Activated CD4-positive, alpha-beta memory T cell treated with anti-CD3 and anti-CD28 coated beads, Interleukin-2, amount 10 ng/mL, durations not matched to agents 7 days and 5 days (primary cell): ENCODE results near the gene APOE. TPM values are rescaled to one million over a fixed set of nuclear protein-coding genes. Genes with fewer than 3 reads are reported as not detected.
"Not testable (repeated sequence)": the region's sequence is repeated elsewhere in the genome, so short reads cannot be mapped to it uniquely, and the experiment has no call there.

Experiments
- CTCF ChIA-PET: fragments of 350-600 bp; sonication (Branson Sonifier 250); formaldehyde crosslinking; loops from one replicate; lab custom pipeline; 2021; ENCODE audit warnings: antibody characterized with exemption, inconsistent platforms; lab: Charles Lee
- POLR2A ChIA-PET: fragments of 350-600 bp; sonication (Branson Sonifier 250); formaldehyde crosslinking; loops from one replicate; lab custom pipeline; 2021; ENCODE audit warnings: antibody characterized with exemption; lab: Charles Lee
- DNase-seq: peaks from one replicate; pipeline ENCODE4 v3.0.0-alpha.2; 2020
- H3K27ac Mint-ChIP-seq: one replicate; pipeline ENCODE4 v1.8.0; 2021; ENCODE audit warnings: mild to moderate bottlenecking, mixed read lengths
- H3K27me3 Mint-ChIP-seq: one replicate; pipeline ENCODE4 v1.8.0; 2021; ENCODE audit warnings: mixed read lengths
- H3K36me3 Mint-ChIP-seq: one replicate; pipeline ENCODE4 v1.8.0; 2021; ENCODE audit warnings: low read depth, mixed read lengths
- H3K4me1 Mint-ChIP-seq: one replicate; pipeline ENCODE4 v1.8.0; 2021; ENCODE audit warnings: mixed read lengths
- H3K4me3 Mint-ChIP-seq: one replicate; pipeline ENCODE4 v1.8.0; 2021; ENCODE audit warnings: mild to moderate bottlenecking, mixed read lengths
- H3K9me3 Mint-ChIP-seq: one replicate; pipeline ENCODE4 v1.8.0; 2021; ENCODE audit warnings: mixed read lengths
- total RNA-seq, 2 experiments: library from RNA; stranded (reverse); gene quantifications; one replicate each; pipeline ENCODE4 v1.2.3, GENCODE V29; 2021

Gene APOE
- total RNA-seq, 2 experiments from 2014 or later: not detected

DNA sequence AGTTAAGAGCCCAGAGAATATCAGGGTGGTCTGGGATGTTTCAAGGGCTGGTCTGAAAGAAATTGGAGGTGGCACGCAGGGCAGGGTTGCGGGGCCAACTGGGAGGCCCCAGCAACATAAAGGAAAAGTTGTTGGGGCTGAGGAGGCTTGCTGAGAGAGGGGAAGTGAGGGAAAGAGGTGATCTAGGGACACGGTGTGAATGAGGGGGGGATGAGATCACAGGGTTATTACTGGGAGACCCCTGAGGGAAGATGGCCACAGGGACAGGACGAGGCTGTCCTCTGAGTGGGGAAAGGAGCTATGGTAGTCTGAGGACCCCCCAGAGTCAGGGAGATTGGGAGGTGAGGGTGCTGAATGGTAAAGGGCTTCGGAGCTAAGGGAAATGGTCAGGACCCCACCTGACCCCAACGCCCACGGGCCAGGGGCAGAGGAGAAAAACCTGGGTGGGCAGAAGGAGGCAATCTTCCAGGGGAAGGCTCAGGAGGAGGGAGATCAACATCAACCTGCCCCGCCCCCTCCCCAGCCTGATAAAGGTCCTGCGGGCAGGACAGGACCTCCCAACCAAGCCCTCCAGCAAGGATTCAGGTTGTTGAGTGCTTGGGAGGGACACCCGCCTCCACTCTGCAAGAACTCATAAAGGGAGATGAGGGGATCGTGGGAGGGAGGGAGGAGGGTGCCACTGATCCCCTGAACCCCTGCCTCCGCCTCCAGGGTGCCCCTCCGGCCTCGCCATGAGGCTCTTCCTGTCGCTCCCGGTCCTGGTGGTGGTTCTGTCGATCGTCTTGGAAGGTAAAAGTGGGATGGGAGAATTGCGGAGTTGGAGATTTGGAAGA is 20.9 kb downstream of the APOE start:
- H3K4me1 Mint-ChIP-seq, CTCF ChIA-PET, H3K4me3 Mint-ChIP-seq, H3K36me3 Mint-ChIP-seq, H3K9me3 Mint-ChIP-seq, POLR2A ChIA-PET, DNase-seq, H3K27ac Mint-ChIP-seq: not testable (repeated sequence)
- peaks cover 19% of the 10 kb centered on the region for H3K27me3 Mint-ChIP-seq

- no peaks in the 10 kb centered on the region for H3K9me3 Mint-ChIP-seq
- H3K36me3 Mint-ChIP-seq: no peaks in the 10 kb centered on the region
- POLR2A ChIA-PET: no interaction called here
- peaks cover 19% of the 10 kb centered on the region for H3K27me3 Mint-ChIP-seq
- DNase-seq: no peak
- H3K4me3 Mint-ChIP-seq: no peak overlapping the region
- H3K4me1 Mint-ChIP-seq: peaks cover 4% of the 10 kb centered on the region
- CTCF ChIA-PET: no interaction called here
- no peak overlapping the region for H3K27ac Mint-ChIP-seq
These were observed 22.1 kb downstream of the APOE start for GRCh38 chr19:44927746-44928145.

DNA sequence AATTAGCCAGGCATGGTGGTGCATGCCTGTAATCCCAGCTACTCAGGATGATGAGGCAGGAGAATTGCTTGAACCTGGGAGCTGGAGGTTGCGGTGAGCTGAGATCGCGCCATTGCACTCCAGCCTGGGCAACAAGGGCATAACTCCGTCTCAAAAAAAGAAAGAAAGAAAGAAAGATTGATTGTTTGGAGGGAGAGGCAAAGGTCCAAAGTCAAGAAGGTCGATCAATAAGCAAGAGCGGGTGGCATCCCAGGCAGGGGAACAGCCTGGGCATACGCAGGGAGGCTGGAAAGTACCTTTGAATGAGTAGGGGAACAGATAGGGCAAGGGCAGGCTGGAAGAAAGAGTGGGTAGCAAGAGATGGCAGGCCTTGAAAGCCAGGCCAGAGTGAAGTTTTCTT is 24.5 kb downstream of the APOE start:
- peaks cover 21% of the 10 kb centered on the region for H3K27me3 Mint-ChIP-seq
- H3K27ac Mint-ChIP-seq: no peak overlapping the region
- H3K36me3 Mint-ChIP-seq: no peaks in the 10 kb centered on the region
- no peak overlapping the region for H3K4me3 Mint-ChIP-seq
- H3K4me1 Mint-ChIP-seq: peaks cover 4% of the 10 kb centered on the region
- POLR2A ChIA-PET: no interaction called here
- no peaks in the 10 kb centered on the region for H3K9me3 Mint-ChIP-seq
- CTCF ChIA-PET: no interaction called here
- DNase-seq: no peak

DNA sequence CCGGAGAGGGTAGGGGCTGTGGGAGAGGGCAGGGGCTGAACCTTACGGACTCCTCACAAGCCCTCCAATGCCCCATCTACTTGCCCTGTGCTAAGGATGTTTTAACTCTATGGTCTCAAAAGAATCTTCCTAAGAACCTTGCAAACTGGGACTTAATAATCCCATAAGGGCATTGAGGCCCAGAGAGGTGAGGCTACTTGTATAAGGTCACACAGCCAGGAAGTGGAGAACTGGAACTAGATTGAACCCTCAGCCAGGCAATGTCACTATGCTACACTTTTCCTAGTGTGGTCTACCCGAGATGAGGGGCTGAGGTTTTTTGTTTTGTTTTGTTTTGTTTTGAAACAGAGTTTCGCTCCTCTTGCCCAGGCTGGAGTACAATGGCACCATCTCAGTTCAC is 25.9 kb downstream of the APOE start:
- H3K27ac Mint-ChIP-seq: no peak overlapping the region
- H3K4me1 Mint-ChIP-seq: peaks cover 4% of the 10 kb centered on the region
- ChIA-PET CTCF (no interaction called here), POLR2A (no interaction called here)
- no peaks in the 10 kb centered on the region for H3K36me3 Mint-ChIP-seq
- H3K27me3 Mint-ChIP-seq: peaks cover 9% of the 10 kb centered on the region
- no peak overlapping the region for H3K4me3 Mint-ChIP-seq
- no peak for DNase-seq
- no peaks in the 10 kb centered on the region for H3K9me3 Mint-ChIP-seq

DNA sequence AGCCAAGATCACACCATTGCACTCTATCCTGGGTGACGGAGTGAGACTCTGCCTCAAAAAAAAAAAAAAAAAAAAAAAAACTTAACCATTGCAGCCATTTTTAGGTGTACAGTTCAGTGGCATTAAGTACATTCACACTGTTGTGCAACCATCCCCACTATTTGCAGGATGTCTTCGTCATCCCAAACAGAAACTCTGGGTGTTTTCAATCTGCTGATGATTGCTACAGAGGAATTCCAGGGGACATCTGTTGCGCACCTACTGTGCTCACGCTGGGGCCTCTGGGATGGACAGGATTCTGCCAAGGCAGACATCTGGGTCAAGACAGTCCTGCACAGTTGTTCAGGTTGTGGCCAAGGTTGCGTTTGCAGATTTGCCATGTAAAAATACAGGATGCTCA is 34.1 kb downstream of the APOE start:
- no peaks in the 10 kb centered on the region for H3K9me3 Mint-ChIP-seq
- H3K27me3 Mint-ChIP-seq: peaks cover 2% of the 10 kb centered on the region
- H3K27ac Mint-ChIP-seq: no peak overlapping the region
- DNase-seq: no peak
- CTCF ChIA-PET: interaction anchor here (1.0 kb wide), 1 partner anchor 12 kb away, joined by 3 read pairs; no protein-coding TSS in a partner anchor
- H3K36me3 Mint-ChIP-seq: no peaks in the 10 kb centered on the region
- POLR2A ChIA-PET: no interaction called here
- H3K4me3 Mint-ChIP-seq: no peak overlapping the region
- no peaks in the 10 kb centered on the region for H3K4me1 Mint-ChIP-seq

DNA sequence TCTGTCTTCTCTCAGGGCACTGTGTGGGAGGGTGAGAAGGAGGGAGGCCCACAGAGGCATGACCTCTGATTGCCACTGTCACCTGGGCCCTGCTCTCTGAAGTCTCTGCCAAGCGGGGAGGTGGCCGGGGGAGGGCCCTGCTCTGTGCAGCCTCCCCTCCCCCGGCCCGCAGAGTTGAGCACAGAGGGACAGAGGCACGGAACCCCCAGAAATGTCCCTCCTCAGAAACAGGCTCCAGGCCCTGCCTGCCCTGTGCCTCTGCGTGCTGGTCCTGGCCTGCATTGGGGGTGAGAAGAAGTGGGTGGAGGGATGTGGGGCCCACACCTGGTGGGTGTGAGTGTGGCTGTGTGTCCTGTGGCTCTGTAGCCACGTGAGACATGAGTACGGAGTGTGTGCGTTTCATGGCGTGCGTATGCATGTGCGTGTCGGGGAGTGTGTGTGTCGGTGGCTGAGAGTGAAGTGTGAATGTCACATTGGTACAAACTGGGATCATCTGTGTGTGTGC is 36.5 kb downstream of the APOE start, which contains the start of gene APOC4:
Gene APOC4, plus strand, starts transcription at position 171 of the 505 bp plus-strand sequence. Its CDS starts 41 bp downstream, at position 212.
- CTCF ChIA-PET: no interaction called here
- no peak for DNase-seq
- no peak within 1 kb of the TSS for H3K4me3 Mint-ChIP-seq
- H3K9me3 Mint-ChIP-seq: no peaks in the 10 kb centered on the region
- H3K36me3 Mint-ChIP-seq: no peaks in the 10 kb centered on the region
- no peaks in the 10 kb centered on the region for H3K27me3 Mint-ChIP-seq
- peaks cover 2% of the 10 kb centered on the region for H3K4me1 Mint-ChIP-seq
- POLR2A ChIA-PET: no interaction called here
- H3K27ac Mint-ChIP-seq: no peak within 1 kb of the TSS

DNA sequence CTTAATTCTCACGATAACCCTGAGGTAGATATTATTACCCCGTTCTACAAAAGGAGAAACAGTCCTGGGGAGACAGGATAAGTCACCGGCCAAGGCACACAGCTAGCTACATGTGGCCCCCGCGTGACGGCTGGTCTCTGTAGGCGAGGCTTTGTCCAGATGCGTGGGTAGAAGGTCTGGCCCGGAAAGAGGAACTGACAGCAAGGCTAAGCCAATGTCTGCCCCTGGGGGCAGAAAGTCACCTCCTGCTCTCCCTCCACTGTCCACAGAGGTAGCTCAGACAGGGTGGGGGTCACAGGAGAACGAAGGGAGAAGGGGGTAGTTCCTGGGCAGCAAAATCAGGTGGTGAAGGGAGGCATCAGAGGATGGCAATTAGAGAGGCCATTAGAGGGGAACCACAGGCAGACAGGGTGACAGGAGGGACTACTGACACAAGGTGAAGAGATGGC is 38.2 kb downstream of the APOE start:
- no peak overlapping the region for H3K27ac Mint-ChIP-seq
- no peak for DNase-seq
- peaks cover 2% of the 10 kb centered on the region for H3K4me1 Mint-ChIP-seq
- H3K9me3 Mint-ChIP-seq: no peaks in the 10 kb centered on the region
- H3K4me3 Mint-ChIP-seq: no peak overlapping the region
- no peaks in the 10 kb centered on the region for H3K27me3 Mint-ChIP-seq
- no peaks in the 10 kb centered on the region for H3K36me3 Mint-ChIP-seq
- ChIA-PET CTCF (no interaction called here), POLR2A (no interaction called here)

DNA sequence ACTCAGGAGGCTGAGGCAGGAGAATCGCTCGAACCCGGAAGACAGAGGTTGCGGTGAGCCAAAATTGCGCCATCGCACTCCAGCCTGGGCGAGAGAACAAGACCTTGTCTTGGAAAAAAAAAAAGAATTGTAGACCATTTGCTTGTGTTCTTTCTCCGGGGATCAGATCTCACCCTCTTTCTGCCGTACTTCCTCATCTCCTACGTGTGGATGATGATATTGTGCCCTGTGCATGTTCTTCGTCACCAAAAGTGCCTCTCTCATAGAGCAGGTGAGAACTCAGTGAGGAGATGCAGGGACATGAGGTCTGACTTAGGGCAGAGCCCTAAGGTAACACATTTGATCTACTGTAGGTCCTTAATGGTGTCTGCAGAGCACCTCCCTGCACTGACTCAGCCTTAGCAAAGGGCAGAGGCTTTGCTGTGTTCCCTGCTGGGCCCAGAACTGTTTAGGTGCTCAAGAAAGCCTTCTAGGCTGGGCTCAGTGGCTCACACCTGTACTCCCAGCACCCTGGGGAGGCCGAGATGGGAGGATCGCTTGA is 41.5 kb downstream of the APOE start:
- peaks cover 3% of the 10 kb centered on the region for H3K4me1 Mint-ChIP-seq
- no peak overlapping the region for H3K27ac Mint-ChIP-seq
- H3K4me3 Mint-ChIP-seq: no peak overlapping the region
- H3K9me3 Mint-ChIP-seq: no peaks in the 10 kb centered on the region
- no peak for DNase-seq
- H3K36me3 Mint-ChIP-seq: peaks cover 2% of the 10 kb centered on the region
- H3K27me3 Mint-ChIP-seq: no peaks in the 10 kb centered on the region
- CTCF ChIA-PET: no interaction called here
- POLR2A ChIA-PET: interaction anchor here (1.4 kb wide), 1 partner anchor 43 kb away, joined by 3 read pairs; no protein-coding TSS in a partner anchor

- no peak for DNase-seq
- POLR2A ChIA-PET: interaction anchor here (1.4 kb wide), 1 partner anchor 44 kb away, joined by 3 read pairs; no protein-coding TSS in a partner anchor
- H3K9me3 Mint-ChIP-seq: no peaks in the 10 kb centered on the region
- peaks cover 3% of the 10 kb centered on the region for H3K4me1 Mint-ChIP-seq
- peaks cover 2% of the 10 kb centered on the region for H3K36me3 Mint-ChIP-seq
- H3K27me3 Mint-ChIP-seq: no peaks in the 10 kb centered on the region
- H3K27ac Mint-ChIP-seq: no peak overlapping the region
- CTCF ChIA-PET: interaction anchor here (1.0 kb wide), 1 partner anchor 10 kb away, joined by 3 read pairs; no protein-coding TSS in a partner anchor
- no peak overlapping the region for H3K4me3 Mint-ChIP-seq
These were observed 42.6 kb downstream of the APOE start for GRCh38 chr19:44948237-44948636.

DNA sequence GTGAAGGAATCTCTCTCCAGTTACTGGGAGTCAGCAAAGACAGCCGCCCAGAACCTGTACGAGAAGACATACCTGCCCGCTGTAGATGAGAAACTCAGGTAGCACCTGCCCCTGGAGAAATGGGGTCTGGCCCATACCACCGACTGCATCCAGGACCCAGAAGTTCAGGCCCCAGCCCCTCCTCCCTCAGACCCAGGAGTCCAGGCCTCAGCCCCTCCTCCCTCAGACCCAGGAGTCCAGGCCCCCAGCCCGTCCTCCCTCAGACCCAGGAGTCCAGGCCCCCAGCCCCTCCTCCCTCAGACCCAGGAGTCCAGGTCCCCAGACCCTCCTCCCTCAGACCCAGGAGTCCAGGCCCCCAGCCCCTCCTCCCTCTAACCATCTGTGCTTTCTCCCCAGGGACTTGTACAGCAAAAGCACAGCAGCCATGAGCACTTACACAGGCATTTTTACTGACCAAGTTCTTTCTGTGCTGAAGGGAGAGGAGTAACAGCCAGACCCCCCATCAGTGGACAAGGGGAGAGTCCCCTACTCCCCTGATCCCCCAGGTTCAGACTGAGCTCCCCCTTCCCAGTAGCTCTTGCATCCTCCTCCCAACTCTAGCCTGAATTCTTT is 43.3 kb downstream of the APOE start:
- Mint-ChIP-seq H3K36me3 (peaks cover 2% of the 10 kb centered on the region), H3K27ac (no peak overlapping the region), H3K4me3 (no peak overlapping the region), H3K27me3 (no peaks in the 10 kb centered on the region), H3K9me3 (no peaks in the 10 kb centered on the region), H3K4me1 (peaks cover 8% of the 10 kb centered on the region)
- DNase-seq: no peak
- POLR2A ChIA-PET: interaction anchor here (1.4 kb wide), 1 partner anchor 45 kb away, joined by 3 read pairs; no protein-coding TSS in a partner anchor
- CTCF ChIA-PET: interaction anchor here (1.0 kb wide), 1 partner anchor 9 kb away, joined by 3 read pairs; no protein-coding TSS in a partner anchor

DNA sequence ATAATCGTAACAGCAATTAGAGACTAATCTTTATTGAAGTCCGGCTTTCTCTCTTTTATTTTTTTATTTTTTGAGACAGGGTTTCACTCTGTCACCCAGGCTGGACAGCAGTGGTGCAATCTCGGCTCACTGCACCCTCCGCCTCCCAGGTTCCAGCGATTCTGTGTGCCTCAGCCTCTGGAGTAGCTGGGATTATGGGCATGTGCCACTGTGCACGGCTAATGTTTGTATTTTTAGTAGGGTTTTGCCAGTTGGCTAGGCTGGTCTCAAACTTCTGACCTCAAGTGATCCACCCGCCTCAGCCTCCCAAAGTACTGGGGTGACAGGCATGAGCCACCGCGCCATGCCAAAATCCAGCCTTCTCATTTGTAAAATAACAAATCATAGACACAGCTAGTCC is 44.0 kb downstream of the APOE start:
- no peak overlapping the region for H3K4me3 Mint-ChIP-seq
- no peaks in the 10 kb centered on the region for H3K9me3 Mint-ChIP-seq
- no peak for DNase-seq
- CTCF ChIA-PET: no interaction called here
- H3K4me1 Mint-ChIP-seq: peaks cover 10% of the 10 kb centered on the region
- H3K27me3 Mint-ChIP-seq: no peaks in the 10 kb centered on the region
- H3K36me3 Mint-ChIP-seq: peaks cover 3% of the 10 kb centered on the region
- POLR2A ChIA-PET: no interaction called here
- H3K27ac Mint-ChIP-seq: no peak overlapping the region

DNA sequence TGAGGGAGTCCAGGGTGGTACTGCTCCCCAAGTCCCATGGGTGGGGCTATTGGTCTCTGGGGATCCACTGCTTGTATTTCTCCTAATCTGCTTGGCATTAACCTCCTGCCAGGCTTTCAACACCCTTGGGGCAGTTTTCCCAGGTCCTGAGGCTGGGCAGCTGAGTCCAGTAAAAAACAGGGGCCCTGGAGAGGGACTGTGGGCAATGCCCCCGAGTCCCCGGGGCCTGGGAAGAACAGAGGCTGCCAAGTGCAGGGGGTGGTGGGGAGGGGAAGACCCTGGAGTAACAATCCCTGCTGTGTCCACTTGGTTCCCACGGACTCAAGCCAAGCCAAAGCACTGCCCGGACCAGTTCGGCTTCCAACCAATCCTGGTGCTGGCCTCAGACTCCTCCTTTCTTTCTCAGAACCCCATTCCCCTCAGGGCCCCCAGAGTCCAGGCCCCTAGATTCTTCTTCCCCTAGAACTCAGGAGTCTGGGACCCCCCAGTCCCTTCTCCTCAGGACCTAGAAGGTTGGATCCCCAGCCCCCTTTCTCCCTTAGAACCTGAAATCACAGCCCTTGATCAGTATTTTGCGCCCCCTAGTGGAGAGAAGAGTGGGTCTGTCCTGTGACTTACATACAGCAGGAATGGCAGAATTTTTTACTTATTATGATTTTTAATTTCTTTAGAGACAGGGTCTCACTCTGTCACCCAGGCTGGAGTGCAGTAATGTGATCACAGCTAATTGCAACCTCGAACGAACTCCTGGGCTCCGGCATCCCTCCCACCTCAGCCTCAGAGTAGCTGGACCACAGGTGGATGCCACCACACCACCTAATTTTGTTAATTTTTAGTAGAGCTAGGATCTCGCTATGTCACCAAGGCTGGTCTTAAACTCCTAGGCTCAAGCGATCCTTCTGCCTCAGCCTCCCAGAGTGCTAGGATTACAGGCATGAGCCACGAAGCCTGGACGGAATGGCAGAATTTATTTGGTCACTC is 45.9 kb downstream of the APOE start:
- no peak overlapping the region for H3K27ac Mint-ChIP-seq
- ChIA-PET POLR2A (no interaction called here), CTCF (interaction anchor here (0.7 to 2.4 kb wide), 9 partner anchors 12 to 228 kb away, joined by 3 to 13 read pairs (median 3); partner anchors contain the start of gene APOE)
- H3K27me3 Mint-ChIP-seq: no peaks in the 10 kb centered on the region
- DNase-seq: peak; percentile 58
- peaks cover 5% of the 10 kb centered on the region for H3K36me3 Mint-ChIP-seq
- H3K4me3 Mint-ChIP-seq: no peak overlapping the region
- no peaks in the 10 kb centered on the region for H3K9me3 Mint-ChIP-seq
- peaks cover 20% of the 10 kb centered on the region for H3K4me1 Mint-ChIP-seq
